ENCODE data around the gene MMP25.

MMP25 gene

DNA sequence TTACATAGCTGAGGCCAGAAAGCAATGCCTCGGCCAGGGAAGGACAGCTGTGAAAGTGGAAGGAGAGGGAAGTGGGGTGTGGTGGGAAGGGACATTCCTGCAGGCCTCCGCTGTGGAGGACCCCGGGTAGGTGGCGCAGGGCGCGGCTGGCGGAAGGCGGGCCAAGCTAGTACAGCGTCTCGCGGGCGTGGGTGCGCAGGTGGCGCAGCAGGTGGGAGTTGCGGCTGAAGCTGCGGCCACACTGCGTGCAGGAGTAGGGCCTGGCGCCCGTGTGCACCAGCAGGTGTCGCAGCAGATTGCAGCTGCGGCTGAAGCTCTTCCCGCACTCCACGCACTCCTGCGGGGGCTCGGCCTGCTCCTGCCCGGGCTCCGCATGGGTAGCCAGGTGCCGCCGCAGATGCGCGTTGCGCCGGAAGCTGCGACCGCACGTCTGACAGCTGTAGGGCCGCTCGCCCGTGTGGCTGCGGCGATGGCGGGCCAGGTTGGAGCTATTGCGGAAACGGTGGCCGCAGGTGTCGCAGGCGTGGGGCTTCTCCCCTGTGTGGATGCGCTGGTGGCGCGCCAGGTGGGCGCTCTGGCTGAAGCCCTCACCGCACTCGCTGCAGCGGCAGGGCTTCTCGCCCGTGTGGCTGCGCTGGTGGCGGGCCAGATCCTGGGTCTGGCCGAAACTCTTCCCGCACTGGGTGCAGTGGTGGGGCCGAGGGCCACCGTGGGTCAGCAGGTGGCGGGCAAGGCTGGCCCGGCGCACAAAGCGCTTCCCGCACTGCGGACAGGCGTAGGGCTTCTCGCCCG, 42.8 kb downstream of the MMP25 start:
- Histone ChIP-seq H2AFZ (no peak overlapping the region), H3K9ac (no peak overlapping the region), H3K4me2 (ENCODE audit: low read length) (no peak overlapping the region), H3K4me3 (ENCODE audit: low read depth, low read length) (no peak overlapping the region), H3K27me3 (ENCODE audit: control insufficient read depth, insufficient read depth, low read length) (no peaks in the 10 kb centered on the region), H3K79me2 (no peaks in the 10 kb centered on the region), H3K27ac (no peak overlapping the region), H3K4me1 (no peaks in the 10 kb centered on the region), H3K36me3 (ENCODE audit: control insufficient read depth, insufficient read depth, low read length) (no peaks in the 10 kb centered on the region), H3K9me3 (ENCODE audit: control insufficient read depth, low read length) (no peaks in the 10 kb centered on the region)
- TF ChIP-seq, protein P1, sequence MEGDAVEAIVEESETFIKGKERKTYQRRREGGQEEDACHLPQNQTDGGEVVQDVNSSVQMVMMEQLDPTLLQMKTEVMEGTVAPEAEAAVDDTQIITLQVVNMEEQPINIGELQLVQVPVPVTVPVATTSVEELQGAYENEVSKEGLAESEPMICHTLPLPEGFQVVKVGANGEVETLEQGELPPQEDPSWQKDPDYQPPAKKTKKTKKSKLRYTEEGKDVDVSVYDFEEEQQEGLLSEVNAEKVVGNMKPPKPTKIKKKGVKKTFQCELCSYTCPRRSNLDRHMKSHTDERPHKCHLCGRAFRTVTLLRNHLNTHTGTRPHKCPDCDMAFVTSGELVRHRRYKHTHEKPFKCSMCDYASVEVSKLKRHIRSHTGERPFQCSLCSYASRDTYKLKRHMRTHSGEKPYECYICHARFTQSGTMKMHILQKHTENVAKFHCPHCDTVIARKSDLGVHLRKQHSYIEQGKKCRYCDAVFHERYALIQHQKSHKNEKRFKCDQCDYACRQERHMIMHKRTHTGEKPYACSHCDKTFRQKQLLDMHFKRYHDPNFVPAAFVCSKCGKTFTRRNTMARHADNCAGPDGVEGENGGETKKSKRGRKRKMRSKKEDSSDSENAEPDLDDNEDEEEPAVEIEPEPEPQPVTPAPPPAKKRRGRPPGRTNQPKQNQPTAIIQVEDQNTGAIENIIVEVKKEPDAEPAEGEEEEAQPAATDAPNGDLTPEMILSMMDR (IDR thresholded peaks at IDR 0.05) = no peak

DNA sequence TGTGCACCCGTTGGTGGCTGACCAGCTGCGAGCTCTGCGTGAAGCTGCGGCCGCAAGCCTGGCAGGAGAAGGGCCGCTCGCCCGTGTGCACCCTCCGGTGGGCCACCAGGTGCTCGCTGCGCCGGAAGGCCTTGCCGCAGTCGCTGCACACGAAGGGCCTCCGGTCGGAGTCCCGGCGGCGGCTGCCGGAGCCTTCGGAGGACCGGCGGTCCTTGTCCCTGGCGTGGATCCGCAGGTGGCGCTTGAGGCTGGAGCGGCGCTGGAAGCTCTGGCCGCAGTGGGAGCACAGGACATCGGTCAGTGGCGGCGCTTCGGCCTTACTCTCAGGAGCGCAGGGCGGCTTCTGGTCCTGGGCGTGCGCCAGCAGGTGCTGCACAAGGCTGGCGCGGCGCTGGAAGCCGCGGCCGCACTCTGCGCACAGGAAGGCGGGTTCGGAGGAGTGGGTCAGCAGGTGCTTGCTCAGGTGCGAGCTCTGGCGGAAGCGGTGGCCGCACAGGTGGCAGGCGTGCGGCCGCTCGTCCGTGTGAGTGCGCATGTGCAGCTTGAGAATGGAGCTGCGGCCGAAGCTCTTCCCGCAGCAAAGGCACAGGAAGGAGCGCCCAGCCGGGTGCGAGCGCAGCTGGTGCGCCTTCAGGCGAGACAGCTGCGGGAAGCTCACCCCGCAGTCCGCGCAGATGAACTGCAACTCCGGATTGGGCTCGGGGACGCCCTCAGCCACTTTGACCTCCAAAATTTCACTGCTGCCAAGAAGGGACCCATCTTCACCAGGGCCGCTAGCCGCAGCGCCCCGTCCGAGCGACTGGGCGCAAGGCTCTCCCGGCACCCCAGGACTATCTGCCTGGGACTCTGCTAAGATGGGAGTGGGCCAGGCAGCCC, 43.6 kb downstream of the MMP25 start:
- no peaks in the 10 kb centered on the region for H3K27me3 ChIP-seq (ENCODE audit: control insufficient read depth, insufficient read depth, low read length)
- H3K4me1 ChIP-seq = no peaks in the 10 kb centered on the region
- H2AFZ ChIP-seq = no peak overlapping the region
- no peak overlapping the region for H3K4me2 ChIP-seq (ENCODE audit: low read length)
- H3K27ac ChIP-seq = no peak overlapping the region
- TF ChIP-seq, protein P1 (IDR thresholded peaks at IDR 0.05) = no peak
- no peak overlapping the region for H3K9ac ChIP-seq
- H3K9me3 ChIP-seq (ENCODE audit: control insufficient read depth, low read length) = no peaks in the 10 kb centered on the region
- no peaks in the 10 kb centered on the region for H3K79me2 ChIP-seq
- no peaks in the 10 kb centered on the region for H3K36me3 ChIP-seq (ENCODE audit: control insufficient read depth, insufficient read depth, low read length)
- H3K4me3 ChIP-seq (ENCODE audit: low read depth, low read length) = no peak overlapping the region

DNA sequence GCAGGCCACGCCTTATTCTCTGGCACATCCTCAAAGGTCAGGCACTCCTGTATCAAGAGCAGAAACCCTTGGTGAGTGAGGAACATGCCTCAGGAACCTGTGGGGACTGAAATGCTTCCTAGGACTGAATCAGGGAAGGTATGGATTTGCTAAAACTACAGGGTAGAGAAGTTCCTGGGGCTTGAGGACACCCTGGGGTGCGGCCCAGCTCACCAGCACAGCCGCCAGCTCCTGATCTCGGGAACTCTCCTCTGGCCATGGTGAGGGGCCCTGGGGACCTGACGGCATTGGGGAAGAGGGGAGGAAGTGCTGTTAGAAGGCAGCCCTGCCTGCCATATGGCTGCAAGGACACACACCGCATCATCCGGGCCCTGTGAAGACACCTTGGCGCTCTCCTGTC, 45.2 kb downstream of the MMP25 start:
- no peak overlapping the region for H3K9ac ChIP-seq
- no peaks in the 10 kb centered on the region for H3K27me3 ChIP-seq (ENCODE audit: control insufficient read depth, insufficient read depth, low read length)
- TF ChIP-seq, protein P1 (IDR thresholded peaks at IDR 0.05) = no peak
- no peak overlapping the region for H3K4me2 ChIP-seq (ENCODE audit: low read length)
- no peaks in the 10 kb centered on the region for H3K79me2 ChIP-seq
- H3K36me3 ChIP-seq (ENCODE audit: control insufficient read depth, insufficient read depth, low read length) = no peaks in the 10 kb centered on the region
- no peak overlapping the region for H2AFZ ChIP-seq
- H3K27ac ChIP-seq = no peak overlapping the region
- no peaks in the 10 kb centered on the region for H3K9me3 ChIP-seq (ENCODE audit: control insufficient read depth, low read length)
- no peaks in the 10 kb centered on the region for H3K4me1 ChIP-seq
- H3K4me3 ChIP-seq (ENCODE audit: low read depth, low read length) = no peak overlapping the region

DNA sequence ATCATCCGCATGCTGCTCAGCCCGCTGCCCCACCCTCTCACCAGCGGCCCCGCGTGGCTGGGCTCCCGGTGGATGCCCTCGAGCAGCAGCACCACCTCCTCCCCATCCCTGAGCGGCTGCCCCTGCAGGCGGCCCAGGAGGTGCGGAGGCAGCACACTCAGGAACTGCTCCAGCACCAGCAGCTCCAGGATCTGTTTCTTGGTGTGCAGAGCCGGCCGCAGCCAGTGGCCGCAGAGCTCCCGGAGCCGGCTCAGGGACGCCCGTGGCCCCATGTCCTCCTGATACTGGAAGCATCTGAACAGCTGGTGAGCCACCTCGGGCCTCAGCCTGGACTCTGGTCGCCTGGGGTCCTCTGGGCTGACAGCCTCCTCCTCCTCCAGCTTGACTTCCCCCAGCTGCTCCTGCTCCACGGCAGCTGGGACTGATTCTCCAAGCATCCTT, 46.2 kb downstream of the MMP25 start:
- no peaks in the 10 kb centered on the region for H3K79me2 ChIP-seq
- no peaks in the 10 kb centered on the region for H3K36me3 ChIP-seq (ENCODE audit: control insufficient read depth, insufficient read depth, low read length)
- no peak overlapping the region for H3K4me3 ChIP-seq (ENCODE audit: low read depth, low read length)
- H3K9me3 ChIP-seq (ENCODE audit: control insufficient read depth, low read length) = no peaks in the 10 kb centered on the region
- TF ChIP-seq, protein P1 (IDR thresholded peaks at IDR 0.05) = no peak
- H3K27ac ChIP-seq = no peak overlapping the region
- H3K9ac ChIP-seq = no peak overlapping the region
- no peak overlapping the region for H3K4me2 ChIP-seq (ENCODE audit: low read length)
- no peak overlapping the region for H2AFZ ChIP-seq
- no peaks in the 10 kb centered on the region for H3K4me1 ChIP-seq
- H3K27me3 ChIP-seq (ENCODE audit: control insufficient read depth, insufficient read depth, low read length) = no peaks in the 10 kb centered on the region
